SK-N-SH (cell line): ENCODE measurements around the gene PI4K2A. TPM values are rescaled to one million over a fixed set of nuclear protein-coding genes. Genes with fewer than 3 reads are reported as not detected.
A peak's percentile ranks its signal among the peaks of the same experiment; 100 is the strongest.

ENCODE experiments used
- CTCF ChIA-PET: fragments of 300-600, 350-600 bp; formaldehyde crosslinking; extraction: SDS; loops from one replicate; lab custom pipeline; 2021; lab: Yijun Ruan, JAX
- POLR2A ChIA-PET: fragments of 350-600 bp; sonication (Branson Sonifier 250); formaldehyde crosslinking; extraction: SDS; loops from one replicate; lab custom pipeline; 2020; ENCODE audit warnings: antibody characterized with exemption, inconsistent platforms; lab: Yijun Ruan, JAX
- DNase-seq: peaks from one replicate; pipeline ENCODE4 v3.0.0; 2012
- H2AFZ ChIP-seq: fragments of 200-600 bp; sonication (generic); 2 replicates; pipeline ENCODE4 v1.8.1; 2016; ENCODE audit warnings: antibody characterized with exemption, mild to moderate bottlenecking, low read depth
- H3F3A ChIP-seq: fragments of 200-600 bp; sonication (generic); replicated peaks from 2 replicates; pipeline ENCODE3; 2016; ENCODE audit warnings: antibody characterized with exemption, mild to moderate bottlenecking; ENCODE audit not compliant: insufficient read depth
- H3K27ac ChIP-seq, 2 experiments: fragments of 200-500 bp in 1 of 2; fragments of 200-600 bp in 1 of 2; sonication (Bioruptor generic) in 1 of 2; sonication (generic), shearing (Covaris generic) in 1 of 2; 2 replicates each; pipeline versions ENCODE4 v1.5.1 to v1.6.1; 2014 to 2016; ENCODE audit warnings: low read depth in 2 of 2, inconsistent platforms in 1 of 2, low read length in 1 of 2, mild to moderate bottlenecking in 1 of 2, mixed read lengths in 1 of 2
- H3K27me3 ChIP-seq: fragments of 200-600 bp; sonication (generic), shearing (Covaris generic); 2 replicates; pipeline ENCODE4 v1.6.1; 2016; ENCODE audit warnings: mixed run types; ENCODE audit not compliant: insufficient read depth
- H3K36me3 ChIP-seq, 2 experiments: fragments of 200-500 bp in 1 of 2; fragments of 200-600 bp in 1 of 2; sonication (Bioruptor generic) in 1 of 2; sonication (generic) in 1 of 2; replicated peaks in 1 of 2; 2 replicates each; pipeline versions ENCODE3 to v1.5.1; 2014 to 2016; ENCODE audit warnings: low read length in 1 of 2, mild to moderate bottlenecking in 1 of 2; ENCODE audit not compliant: insufficient read depth in 2 of 2, control insufficient read depth in 1 of 2
- H3K4me1 ChIP-seq, 2 experiments: fragments of 200-500 bp in 1 of 2; fragments of 200-600 bp in 1 of 2; sonication (Bioruptor generic) in 1 of 2; sonication (generic), shearing (Covaris generic) in 1 of 2; 2 replicates each; pipeline versions ENCODE4 v1.5.1 to v1.6.1; 2014 to 2016; ENCODE audit warnings: low read depth in 1 of 2, low read length in 1 of 2, mixed run types in 1 of 2; ENCODE audit not compliant: insufficient read depth in 2 of 2, control insufficient read depth in 1 of 2
- H3K4me2 ChIP-seq: fragments of 200-600 bp; sonication (generic), shearing (Covaris generic); 2 replicates; pipeline ENCODE4 v1.6.1; 2017; ENCODE audit warnings: mixed run types
- H3K4me3 ChIP-seq, 2 experiments: fragments of 200-500 bp in 1 of 2; fragments of 200-600 bp in 1 of 2; sonication (Bioruptor generic) in 1 of 2; sonication (generic), shearing (Covaris generic) in 1 of 2; 2 replicates each; pipeline versions ENCODE4 v1.5.1 to v1.8.1; 2014 to 2016; ENCODE audit warnings: low read depth in 2 of 2, inconsistent platforms in 1 of 2, low read length in 1 of 2, mild to moderate bottlenecking in 1 of 2, mixed read lengths in 1 of 2, moderate library complexity in 1 of 2
- H3K79me2 ChIP-seq: fragments of 200-600 bp; sonication (generic); 2 replicates; pipeline ENCODE4 v1.8.1; 2017; ENCODE audit warnings: mild to moderate bottlenecking; ENCODE audit not compliant: insufficient read depth
- H3K9ac ChIP-seq: fragments of 200-600 bp; sonication (generic); 2 replicates; pipeline ENCODE4 v1.6.1; 2017; ENCODE audit warnings: mixed run types
- H3K9me2 ChIP-seq: fragments of 200-600 bp; sonication (generic); 2 replicates; pipeline ENCODE4 v1.6.1; 2017; ENCODE audit warnings: mixed run types
- H3K9me3 ChIP-seq: fragments of 200-600 bp; sonication (generic); 2 replicates; pipeline ENCODE4 v1.6.1; 2017; ENCODE audit warnings: mixed run types, mild to moderate bottlenecking, moderate library complexity
- H4K20me1 ChIP-seq: fragments of 200-600 bp; sonication (generic); 2 replicates; pipeline ENCODE4 v1.6.1; 2017; ENCODE audit warnings: mild to moderate bottlenecking, mixed run types; ENCODE audit not compliant: insufficient read depth
- CHD2 ChIP-seq: fragments of 150-350 bp; IDR thresholded peaks from 2 replicates; pipeline ENCODE4 v1.6.1; 2018; ENCODE audit warnings: low read length; ENCODE audit not compliant: partially characterized antibody
- ELF1 ChIP-seq: IDR thresholded peaks from 2 replicates; pipeline ENCODE4 v1.4.0; 2012
- FOXJ3 ChIP-seq: sonication (generic); formaldehyde crosslinking; IDR thresholded peaks from 2 replicates; pipeline ENCODE4 v1.5.1; 2020; ENCODE audit warnings: mild to moderate bottlenecking, missing genetic modification reagents
- GATA2 ChIP-seq: sonication (generic); formaldehyde crosslinking; IDR thresholded peaks from 2 replicates; pipeline ENCODE4 v1.5.0; 2020; ENCODE audit warnings: mild to moderate bottlenecking, missing genetic modification reagents
- MEF2A ChIP-seq: IDR thresholded peaks from 2 replicates; pipeline ENCODE4 v1.4.0; 2012; ENCODE audit warnings: low read depth, borderline replicate concordance
- MXI1 ChIP-seq: IDR thresholded peaks from 2 replicates; pipeline ENCODE4 v1.6.1; 2012; ENCODE audit warnings: mild to moderate bottlenecking, low read depth, low read length, improper control_type of control experiment
- POLR2AphosphoS5 ChIP-seq: IDR thresholded peaks from 2 replicates; pipeline ENCODE4 v1.6.1; 2012; ENCODE audit warnings: low read depth, low read length
- YY1 ChIP-seq: IDR thresholded peaks from 2 replicates; pipeline ENCODE4 v1.4.0; 2012; ENCODE audit warnings: low read depth, mild to moderate bottlenecking
- WGBS: methylation state at CpG from one replicate; pipeline ENCODE4 v1.1.6; 2017; ENCODE audit warnings: low lambda C conversion rate; 5-methylcytosine and 5-hydroxymethylcytosine counted together
- polyA plus RNA-seq, 3 experiments: library from polyadenylated mRNA; depleted of rRNA; stranded (reverse); fragments of >200 nt; gene quantifications; 2 replicates each; pipeline ENCODE4 v1.2.3, GENCODE V29; 2012
- TF ChIP-seq, protein P1 (sequence below): IDR thresholded peaks from 2 replicates; pipeline ENCODE4 v1.4.0; 2012; ENCODE audit warnings: low read depth, borderline replicate concordance
- TF ChIP-seq, protein P2 (sequence below): IDR thresholded peaks from 2 replicates; pipeline ENCODE4 v1.4.0; 2012; ENCODE audit warnings: low read depth, borderline replicate concordance

The PI4K2A gene
- polyA plus RNA-seq, 1 of the 3 experiments (the other 2 are of a cell fraction): 23.8 TPM

DNA sequence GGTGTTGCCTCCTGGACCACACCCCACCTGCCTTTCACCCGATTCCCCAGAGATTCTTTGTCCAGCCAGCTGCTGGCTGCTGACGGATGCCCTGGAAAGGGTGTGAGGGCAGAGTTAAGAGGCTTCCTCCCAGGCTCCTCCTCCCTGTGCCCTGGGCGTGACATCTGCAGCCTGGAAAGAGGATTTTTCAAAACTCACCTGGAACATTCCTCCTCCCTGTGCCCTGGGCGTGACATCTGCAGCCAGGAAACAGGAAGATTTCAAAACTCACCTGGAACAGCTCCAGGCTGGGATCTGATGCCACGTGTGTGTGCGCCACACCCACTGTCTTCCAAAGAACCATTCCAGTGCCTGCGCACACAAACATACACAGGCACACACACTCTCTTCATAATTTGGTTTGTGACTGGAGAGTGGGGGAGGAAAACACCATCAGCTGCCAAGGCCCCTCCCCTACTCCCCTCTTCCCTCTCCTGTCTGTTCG is 78.2 kb downstream of the PI4K2A start:
- H3K27ac ChIP-seq: no peak overlapping the region; a peak in 1 of 4 replicates
- ChIA-PET CTCF (interaction anchor here (2.2 to 25.0 kb wide), 4 partner anchors 10 to 42 kb away, joined by 9 to 687 read pairs (median 33); partner anchors contain the start of gene ZFYVE27), POLR2A (interaction anchor here (1.1 kb wide), 1 partner anchor 10 kb away, joined by 3 read pairs; no protein-coding TSS in a partner anchor)
- DNase-seq: peak; percentile 49
- 76% methylated on average over 8 of the region's 8 CpGs for WGBS
- peaks cover 20 to 25% of the 10 kb centered on the region in 2 experiments for H3K36me3 ChIP-seq
- no peak overlapping the region for H3K9ac ChIP-seq
- no peaks in the 10 kb centered on the region for H3K27me3 ChIP-seq
- H3K79me2 ChIP-seq: peaks cover 36% of the 10 kb centered on the region
- peaks cover 3% of the 10 kb centered on the region for H3F3A ChIP-seq
- H2AFZ ChIP-seq: no peak overlapping the region
- peak; percentile 51; the same call in 1 of the 2 replicates for TF ChIP-seq MXI1
- TF ChIP-seq CHD2: peak; percentile 39
- no peak for TF ChIP-seq POLR2AphosphoS5
- no peak for TF ChIP-seq ELF1
- H3K9me3 ChIP-seq: no peaks in the 10 kb centered on the region
- no peak overlapping the region; the same call in 1 of the 2 replicates for H3K4me2 ChIP-seq
- H3K4me3 ChIP-seq: no peak overlapping the region
- peaks cover 13 to 25% of the 10 kb centered on the region in 2 experiments; a peak in 2 of 4 replicates for H3K4me1 ChIP-seq
- H3K9me2 ChIP-seq: no peaks in the 10 kb centered on the region
- peaks cover 22% of the 10 kb centered on the region for H4K20me1 ChIP-seq

DNA sequence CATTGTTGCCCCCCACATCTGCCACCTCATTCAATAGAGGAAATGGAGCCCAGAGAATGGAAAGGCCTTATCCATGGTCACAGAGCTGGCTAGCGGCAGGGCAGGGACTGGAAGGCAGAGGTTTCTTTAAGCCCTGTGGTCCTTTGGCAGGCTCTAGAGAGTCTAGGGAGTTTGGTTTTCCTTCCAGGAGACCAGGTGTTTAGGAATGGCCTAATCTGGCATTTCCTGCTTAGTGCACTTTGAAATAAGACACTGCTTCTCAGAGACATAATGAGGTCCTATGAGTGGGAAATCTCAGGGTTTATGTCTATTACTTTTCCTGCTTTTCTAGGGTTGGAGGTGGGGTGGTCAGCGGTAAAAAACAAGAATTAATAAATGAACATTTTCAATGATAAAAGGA is 79.1 kb downstream of the PI4K2A start:
- H2AFZ ChIP-seq: no peak overlapping the region
- no peak overlapping the region for H3K4me2 ChIP-seq
- ChIA-PET CTCF (interaction anchor here (3.9 to 25.0 kb wide), 3 partner anchors 10 to 17 kb away, joined by 29 to 687 read pairs (median 37); partner anchors contain the start of gene ZFYVE27), POLR2A (no interaction called here)
- no peaks in the 10 kb centered on the region for H3K27me3 ChIP-seq
- H4K20me1 ChIP-seq: peaks cover 22% of the 10 kb centered on the region
- no peak overlapping the region for H3K9ac ChIP-seq
- H3K36me3 ChIP-seq: peaks cover 20 to 25% of the 10 kb centered on the region in 2 experiments
- WGBS: 98% methylated on average over 2 of the region's 2 CpGs
- no peak overlapping the region for H3K27ac ChIP-seq
- H3K79me2 ChIP-seq: peaks cover 33% of the 10 kb centered on the region
- no peaks in the 10 kb centered on the region for H3K9me2 ChIP-seq
- peaks cover 5% of the 10 kb centered on the region for H3F3A ChIP-seq
- H3K9me3 ChIP-seq: no peaks in the 10 kb centered on the region
- TF ChIP-seq YY1 (no peak), MEF2A (no peak), FOXJ3 (CRISPR knock-in tag) (no peak), GATA2 (CRISPR knock-in tag) (no peak), POLR2AphosphoS5 (no peak)
- TF ChIP-seq, protein P1, sequence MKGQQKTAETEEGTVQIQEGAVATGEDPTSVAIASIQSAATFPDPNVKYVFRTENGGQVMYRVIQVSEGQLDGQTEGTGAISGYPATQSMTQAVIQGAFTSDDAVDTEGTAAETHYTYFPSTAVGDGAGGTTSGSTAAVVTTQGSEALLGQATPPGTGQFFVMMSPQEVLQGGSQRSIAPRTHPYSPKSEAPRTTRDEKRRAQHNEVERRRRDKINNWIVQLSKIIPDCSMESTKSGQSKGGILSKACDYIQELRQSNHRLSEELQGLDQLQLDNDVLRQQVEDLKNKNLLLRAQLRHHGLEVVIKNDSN: no peak
- TF ChIP-seq, protein P2, sequence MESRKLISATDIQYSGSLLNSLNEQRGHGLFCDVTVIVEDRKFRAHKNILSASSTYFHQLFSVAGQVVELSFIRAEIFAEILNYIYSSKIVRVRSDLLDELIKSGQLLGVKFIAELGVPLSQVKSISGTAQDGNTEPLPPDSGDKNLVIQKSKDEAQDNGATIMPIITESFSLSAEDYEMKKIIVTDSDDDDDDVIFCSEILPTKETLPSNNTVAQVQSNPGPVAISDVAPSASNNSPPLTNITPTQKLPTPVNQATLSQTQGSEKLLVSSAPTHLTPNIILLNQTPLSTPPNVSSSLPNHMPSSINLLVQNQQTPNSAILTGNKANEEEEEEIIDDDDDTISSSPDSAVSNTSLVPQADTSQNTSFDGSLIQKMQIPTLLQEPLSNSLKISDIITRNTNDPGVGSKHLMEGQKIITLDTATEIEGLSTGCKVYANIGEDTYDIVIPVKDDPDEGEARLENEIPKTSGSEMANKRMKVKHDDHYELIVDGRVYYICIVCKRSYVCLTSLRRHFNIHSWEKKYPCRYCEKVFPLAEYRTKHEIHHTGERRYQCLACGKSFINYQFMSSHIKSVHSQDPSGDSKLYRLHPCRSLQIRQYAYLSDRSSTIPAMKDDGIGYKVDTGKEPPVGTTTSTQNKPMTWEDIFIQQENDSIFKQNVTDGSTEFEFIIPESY: no peak
- no peak for DNase-seq
- peaks cover 13 to 25% of the 10 kb centered on the region in 2 experiments; a peak in 2 of 4 replicates for H3K4me1 ChIP-seq
- no peak overlapping the region for H3K4me3 ChIP-seq
